H9 (cell line): Measurements from ENCODE around the gene WWC2. TPM values are rescaled to one million over a fixed set of nuclear protein-coding genes. Genes with fewer than 3 reads are reported as not detected.

ENCODE experiments used
- DNase-seq: peaks from one replicate; pipeline ENCODE4 v3.0.0-alpha.2; 2017
- H2AFZ ChIP-seq: one replicate; pipeline ENCODE4 v1.6.1; 2013; ENCODE audit warnings: mild to moderate bottlenecking, low read length, control low read depth, moderate library complexity
- H2AK5ac ChIP-seq: 2 replicates; pipeline ENCODE4 v1.6.1; 2013; ENCODE audit warnings: low read length, control low read depth, mixed read lengths; ENCODE audit not compliant: insufficient read length
- H2BK120ac ChIP-seq: one replicate; pipeline ENCODE4 v1.6.1; 2013; ENCODE audit warnings: low read depth, mild to moderate bottlenecking, low read length, control low read depth, inconsistent platforms; ENCODE audit not compliant: poor library complexity, severe bottlenecking
- H2BK12ac ChIP-seq: 2 replicates; pipeline ENCODE4 v1.6.1; 2013; ENCODE audit warnings: low read length, control low read depth, mixed read lengths, low read depth; ENCODE audit not compliant: insufficient read length
- H2BK15ac ChIP-seq: 2 replicates; pipeline ENCODE4 v1.6.1; 2013; ENCODE audit warnings: low read depth, low read length, control low read depth
- H2BK20ac ChIP-seq: one replicate; pipeline ENCODE4 v1.6.1; 2013; ENCODE audit warnings: low read depth, mild to moderate bottlenecking, low read length, control low read depth, inconsistent platforms; ENCODE audit not compliant: poor library complexity, severe bottlenecking
- H2BK5ac ChIP-seq: 2 replicates; pipeline ENCODE4 v1.6.1; 2013; ENCODE audit warnings: low read length, control low read depth, mixed read lengths; ENCODE audit not compliant: insufficient read length
- H3K14ac ChIP-seq: 2 replicates; pipeline ENCODE4 v1.6.1; 2013; ENCODE audit warnings: low read length, control low read depth; ENCODE audit not compliant: insufficient read depth
- H3K18ac ChIP-seq: 2 replicates; pipeline ENCODE4 v1.6.1; 2013; ENCODE audit warnings: low read depth, mild to moderate bottlenecking, mixed read lengths, low read length, control low read depth; ENCODE audit not compliant: insufficient read length
- H3K23ac ChIP-seq: 2 replicates; pipeline ENCODE4 v1.6.1; 2013; ENCODE audit warnings: low read length, control low read depth, mixed read lengths, low read depth; ENCODE audit not compliant: insufficient read length
- H3K23me2 ChIP-seq: 2 replicates; pipeline ENCODE4 v1.6.1; 2013; ENCODE audit warnings: low read depth, mild to moderate bottlenecking, mixed read lengths, low read length, control low read depth; ENCODE audit not compliant: insufficient read length, poor library complexity, severe bottlenecking
- H3K27ac ChIP-seq: 2 replicates; pipeline ENCODE4 v1.5.1; 2013; ENCODE audit warnings: low read length, control low read depth, mixed read lengths, low read depth; ENCODE audit not compliant: insufficient read length
- H3K27me3 ChIP-seq: 2 replicates; pipeline ENCODE4 v1.6.1; 2013; ENCODE audit warnings: low read length, control low read depth, inconsistent platforms; ENCODE audit not compliant: insufficient read depth
- H3K4ac ChIP-seq: 2 replicates; pipeline ENCODE4 v1.6.1; 2013; ENCODE audit warnings: low read depth, mild to moderate bottlenecking, control low read depth, inconsistent platforms, low read length, moderate library complexity
- H3K4me1 ChIP-seq: 2 replicates; pipeline ENCODE4 v1.6.1; 2013; ENCODE audit warnings: low read length, control low read depth, inconsistent platforms; ENCODE audit not compliant: insufficient read depth
- H3K4me2 ChIP-seq: 2 replicates; pipeline ENCODE4 v1.6.1; 2013; ENCODE audit warnings: low read length, control low read depth, mixed read lengths; ENCODE audit not compliant: insufficient read length, insufficient read depth
- H3K56ac ChIP-seq: 2 replicates; pipeline ENCODE4 v1.6.1; 2013; ENCODE audit warnings: low read depth, mild to moderate bottlenecking, mixed read lengths, low read length, control low read depth; ENCODE audit not compliant: insufficient read length
- H3K79me1 ChIP-seq: 2 replicates; pipeline ENCODE4 v1.6.1; 2013; ENCODE audit warnings: low read depth, mild to moderate bottlenecking, moderate library complexity, low read length, control low read depth, inconsistent platforms; ENCODE audit not compliant: insufficient read depth, poor library complexity, severe bottlenecking
- H3K79me2 ChIP-seq: 2 replicates; pipeline ENCODE4 v1.6.1; 2013; ENCODE audit warnings: low read length, control low read depth, inconsistent platforms; ENCODE audit not compliant: insufficient read depth
- H3K9ac ChIP-seq: 2 replicates; pipeline ENCODE4 v1.6.1; 2013; ENCODE audit warnings: low read length, control low read depth, mixed read lengths; ENCODE audit not compliant: insufficient read length; ENCODE audit errors: extremely low read depth
- H3K9me3 ChIP-seq: one replicate; pipeline ENCODE4 v1.6.1; 2013; ENCODE audit warnings: low read depth, low read length, inconsistent platforms; ENCODE audit not compliant: control insufficient read depth
- H3T11ph ChIP-seq: one replicate; pipeline ENCODE4 v1.6.1; 2013; ENCODE audit warnings: mild to moderate bottlenecking, low read length, control low read depth, inconsistent platforms
- H4K20me1 ChIP-seq: one replicate; pipeline ENCODE4 v1.6.1; 2013; ENCODE audit not compliant: control insufficient read depth, insufficient read length, insufficient read depth
- H4K5ac ChIP-seq: 2 replicates; pipeline ENCODE4 v1.6.1; 2013; ENCODE audit warnings: low read depth, mild to moderate bottlenecking, mixed read lengths, low read length, control low read depth; ENCODE audit not compliant: insufficient read length
- H4K8ac ChIP-seq: replicated peaks from 2 replicates; pipeline ENCODE4 v1.6.1; 2013; ENCODE audit warnings: low read length, control low read depth, mixed read lengths, low read depth; ENCODE audit not compliant: insufficient read length
- H4K91ac ChIP-seq: 2 replicates; pipeline ENCODE4 v1.6.1; 2013; ENCODE audit warnings: low read depth, mild to moderate bottlenecking, moderate library complexity, mixed read lengths, low read length, control low read depth; ENCODE audit not compliant: insufficient read length
- H3K27ac Mint-ChIP-seq, 3 experiments: 2 replicates in 2 of 3; 3 replicates in 1 of 3; pipeline ENCODE4 v1.8.0; 2020 to 2021; ENCODE audit warnings: mixed read lengths in 3 of 3, mild to moderate bottlenecking in 1 of 3, moderate library complexity in 1 of 3
- H3K27me3 Mint-ChIP-seq: 2 replicates; pipeline ENCODE4 v1.8.0; 2021; ENCODE audit warnings: low read depth, mild to moderate bottlenecking, moderate library complexity, mixed read lengths
- H3K36me3 Mint-ChIP-seq, 3 experiments: 2 replicates in 2 of 3; 3 replicates in 1 of 3; pipeline ENCODE4 v1.8.0; 2020 to 2021; ENCODE audit warnings: low read depth in 3 of 3, mixed read lengths in 3 of 3; ENCODE audit not compliant: insufficient read depth in 1 of 3
- H3K4me1 Mint-ChIP-seq, 2 experiments: 2 replicates each; pipeline ENCODE4 v1.8.0; 2020; ENCODE audit warnings: mixed read lengths in 2 of 2
- H3K4me3 Mint-ChIP-seq, 2 experiments: 2 replicates in 1 of 2; 3 replicates in 1 of 2; pipeline ENCODE4 v1.8.0; 2020 to 2021; ENCODE audit warnings: mild to moderate bottlenecking in 2 of 2, mixed read lengths in 2 of 2, moderate library complexity in 1 of 2
- H3K9me3 Mint-ChIP-seq, 2 experiments: 2 replicates in 1 of 2; 3 replicates in 1 of 2; pipeline ENCODE4 v1.8.0; 2020; ENCODE audit warnings: mild to moderate bottlenecking in 2 of 2, mixed read lengths in 2 of 2, moderate library complexity in 1 of 2
- WGBS: extraction: QIAGEN DNeasy Blood & Tissue Kit; methylation state at CpG from one replicate; pipeline ENCODE4 v1.1.7; 2013; ENCODE audit warnings: missing lambda C conversion rate, low lambda C conversion rate, mixed read lengths; ENCODE audit not compliant: insufficient read length; ENCODE audit errors: extremely low coverage; 5-methylcytosine and 5-hydroxymethylcytosine counted together
- total RNA-seq: library from RNA; stranded (reverse); gene quantifications from 2 replicates; pipeline ENCODE4 v1.2.1, GENCODE V29; 2021
- TF ChIP-seq, protein P1 (sequence below): fragments of 200-600 bp; sonication (generic); conservative IDR thresholded peaks from 3 replicates; pipeline ENCODE4 v1.8.0; 2021; ENCODE audit warnings: antibody characterized with exemption, mild to moderate bottlenecking

Gene WWC2
- total RNA-seq, 1 experiment from 2014 or later = 106 TPM

DNA sequence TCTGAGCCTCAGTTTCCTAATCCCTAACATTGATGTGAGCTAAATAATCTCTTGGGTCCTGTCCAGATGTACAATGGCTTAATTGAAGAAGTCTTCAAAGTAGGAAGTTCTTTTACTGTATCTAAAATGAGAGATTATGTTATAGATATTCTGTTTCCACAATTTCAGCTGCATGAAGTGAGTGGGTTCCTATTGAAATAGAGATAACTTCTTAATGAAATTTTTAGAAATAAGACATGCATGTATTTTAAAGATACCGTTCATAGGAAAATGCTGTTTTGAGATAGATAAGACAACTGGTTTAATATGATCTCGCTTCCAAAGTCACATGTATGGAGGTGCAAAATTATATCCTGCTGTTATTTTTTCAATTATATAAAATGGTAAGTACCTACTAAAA is 149.1 kb downstream of the WWC2 start:
- H3K79me2 ChIP-seq = no peaks in the 10 kb centered on the region; the same call in 1 of the 2 replicates
- H3K9ac ChIP-seq = no peak overlapping the region
- H3K27me3 Mint-ChIP-seq = no peaks in the 10 kb centered on the region
- H4K8ac ChIP-seq = no peak overlapping the region
- no peak overlapping the region for H3K14ac ChIP-seq
- no peak overlapping the region for H3K4me3 Mint-ChIP-seq
- peaks cover 2% of the 10 kb centered on the region for H3K79me1 ChIP-seq
- no peaks in the 10 kb centered on the region for H4K20me1 ChIP-seq
- H3K27ac Mint-ChIP-seq = 0 out of 7 replicates have a peak overlapping the region, but pooled peaks of 1 of the 3 experiments have one; percentile 18
- no peak overlapping the region for H2AK5ac ChIP-seq
- no peak overlapping the region for H2BK5ac ChIP-seq
- no CpG with 5 or more reads among the region's 2 CpGs for WGBS
- no peak overlapping the region for H3K4me2 ChIP-seq
- H2AFZ ChIP-seq = no peak overlapping the region
- no peak overlapping the region for H4K91ac ChIP-seq
- no peak overlapping the region for H3K18ac ChIP-seq
- H4K5ac ChIP-seq = no peak overlapping the region
- no peaks in the 10 kb centered on the region for H3K9me3 Mint-ChIP-seq
- H3K56ac ChIP-seq = no peak overlapping the region
- H3K9me3 ChIP-seq = no peaks in the 10 kb centered on the region
- no peak overlapping the region for H3K23ac ChIP-seq
- H3T11ph ChIP-seq = no peak overlapping the region
- peaks cover 2 to 3% of the 10 kb centered on the region in 2 experiments; a peak in 2 of 4 replicates for H3K4me1 Mint-ChIP-seq
- TF ChIP-seq, protein P1, sequence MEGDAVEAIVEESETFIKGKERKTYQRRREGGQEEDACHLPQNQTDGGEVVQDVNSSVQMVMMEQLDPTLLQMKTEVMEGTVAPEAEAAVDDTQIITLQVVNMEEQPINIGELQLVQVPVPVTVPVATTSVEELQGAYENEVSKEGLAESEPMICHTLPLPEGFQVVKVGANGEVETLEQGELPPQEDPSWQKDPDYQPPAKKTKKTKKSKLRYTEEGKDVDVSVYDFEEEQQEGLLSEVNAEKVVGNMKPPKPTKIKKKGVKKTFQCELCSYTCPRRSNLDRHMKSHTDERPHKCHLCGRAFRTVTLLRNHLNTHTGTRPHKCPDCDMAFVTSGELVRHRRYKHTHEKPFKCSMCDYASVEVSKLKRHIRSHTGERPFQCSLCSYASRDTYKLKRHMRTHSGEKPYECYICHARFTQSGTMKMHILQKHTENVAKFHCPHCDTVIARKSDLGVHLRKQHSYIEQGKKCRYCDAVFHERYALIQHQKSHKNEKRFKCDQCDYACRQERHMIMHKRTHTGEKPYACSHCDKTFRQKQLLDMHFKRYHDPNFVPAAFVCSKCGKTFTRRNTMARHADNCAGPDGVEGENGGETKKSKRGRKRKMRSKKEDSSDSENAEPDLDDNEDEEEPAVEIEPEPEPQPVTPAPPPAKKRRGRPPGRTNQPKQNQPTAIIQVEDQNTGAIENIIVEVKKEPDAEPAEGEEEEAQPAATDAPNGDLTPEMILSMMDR = no peak
- no peak overlapping the region for H2BK15ac ChIP-seq
- no peak overlapping the region for H3K4ac ChIP-seq
- no peak overlapping the region for H3K27ac ChIP-seq
- DNase-seq = no peak
- no peaks in the 10 kb centered on the region for H3K4me1 ChIP-seq
- peaks cover 24 to 70% (median 59%) of the 10 kb centered on the region in 3 experiments; a peak in 6 of 7 replicates for H3K36me3 Mint-ChIP-seq
- no peak overlapping the region for H2BK20ac ChIP-seq
- no peaks in the 10 kb centered on the region for H3K27me3 ChIP-seq
- H3K23me2 ChIP-seq = no peaks in the 10 kb centered on the region
- no peak overlapping the region for H2BK120ac ChIP-seq
- H2BK12ac ChIP-seq = no peak overlapping the region
